AG20443 (cell line): ENCODE measurements around the gene CLSTN1.

Source experiments
- DNase-seq: peaks from one replicate; pipeline ENCODE4 v3.0.0; 2012; ENCODE audit warnings: low spot score, mixed read lengths

The CLSTN1 gene

DNA sequence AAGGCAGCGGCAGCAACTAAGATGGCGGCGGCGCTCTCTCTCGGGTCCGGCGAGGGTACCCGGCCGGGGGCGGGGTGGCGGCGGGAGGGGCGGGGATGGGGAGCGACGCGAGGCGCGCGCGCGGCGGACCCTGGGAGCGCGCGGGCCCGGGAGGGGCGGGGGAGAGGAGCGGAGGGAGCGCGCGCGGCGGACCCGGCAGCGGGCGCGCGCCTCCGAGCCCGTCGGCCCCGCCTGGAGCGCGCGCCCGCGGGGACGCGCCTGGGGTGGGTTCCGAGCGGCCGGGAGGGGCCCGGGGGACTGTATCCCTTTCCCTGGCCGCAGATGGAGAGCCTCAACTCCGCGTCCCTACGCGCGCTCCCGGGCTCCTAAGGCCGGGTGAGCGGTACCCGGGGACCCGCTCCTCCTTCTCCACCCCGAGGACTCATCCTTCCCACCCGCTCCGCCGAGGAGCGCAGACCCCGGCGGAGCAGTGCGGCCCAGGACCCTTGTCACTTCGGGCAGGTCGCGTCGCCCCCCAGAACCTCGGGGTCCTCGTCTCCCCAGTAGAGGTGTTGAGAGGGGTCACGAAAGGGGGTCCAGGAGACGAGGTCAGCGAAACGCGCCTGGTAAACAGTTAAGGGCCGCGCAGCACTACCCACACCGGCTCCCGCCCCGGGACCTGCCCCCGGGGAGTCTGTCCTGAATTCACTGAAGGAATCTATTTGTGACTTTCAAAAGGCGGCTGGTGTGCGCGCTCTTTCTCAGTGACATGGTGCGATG is at the start of gene CLSTN1:
Gene CLSTN1 (minus strand): TSS at position 23 of the 759 bp plus-strand sequence. CDS start 232 bp downstream, outside the sequence.
- DNase-seq, result peak; percentile 99

DNA sequence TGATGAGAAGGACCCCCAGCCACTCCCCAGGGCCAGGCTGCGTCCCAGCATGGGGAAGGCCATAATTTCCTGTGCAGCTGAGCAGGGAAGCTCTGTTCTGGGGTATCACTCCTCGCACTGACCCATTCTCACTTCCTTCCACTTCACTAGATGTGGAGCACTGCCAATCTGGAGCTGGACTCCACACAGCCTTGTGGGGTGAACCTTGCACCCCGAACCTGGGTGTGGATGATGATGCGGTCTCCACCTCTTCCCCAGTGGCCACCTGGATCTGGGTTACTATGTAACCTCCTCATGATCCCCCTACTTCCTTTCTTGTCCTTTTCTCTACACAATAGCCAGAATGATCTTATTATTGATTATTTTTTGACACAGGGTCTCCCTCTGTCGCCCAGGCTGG is 49.6 kb upstream of the CLSTN1 start:
- no peak for DNase-seq

- DNase-seq, result no peak
These were observed 48.8 kb upstream of the CLSTN1 start for GRCh38 chr1:9872430-9873165.

DNA sequence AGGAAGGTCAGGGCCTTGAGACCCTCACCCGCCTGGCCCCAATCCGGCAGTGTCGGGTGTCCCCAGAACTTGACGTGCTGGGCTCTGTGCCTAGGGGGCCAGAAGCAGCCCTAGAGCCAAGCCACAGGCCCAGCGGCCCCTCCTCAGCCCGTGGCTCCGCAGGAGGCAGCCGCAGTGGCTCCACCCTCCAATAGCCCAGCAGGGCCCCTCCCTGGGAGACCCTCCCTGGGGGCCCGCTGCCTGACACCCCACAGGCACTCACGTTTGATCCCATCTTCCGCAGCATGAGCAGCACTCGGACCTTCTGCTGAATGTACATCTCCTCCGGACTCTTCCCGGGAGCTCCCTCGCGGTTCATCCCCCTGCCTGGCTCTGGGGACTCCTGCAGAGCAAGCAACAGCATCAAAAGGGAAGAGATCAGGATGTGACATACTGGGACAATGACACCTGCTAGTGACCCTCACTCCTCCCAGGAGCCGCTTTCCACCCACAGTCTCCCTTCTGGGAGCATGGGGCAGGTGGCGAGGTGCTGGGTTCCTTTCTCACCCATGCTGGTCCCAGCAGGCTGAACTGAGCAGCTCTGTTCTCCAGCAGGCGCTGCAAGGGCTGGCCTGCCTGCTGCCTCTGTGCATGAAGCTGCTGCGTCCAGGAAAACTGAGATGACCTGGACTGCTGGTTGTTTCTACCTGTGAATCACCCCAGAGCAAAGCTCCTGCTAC is 48.1 kb upstream of the CLSTN1 start:
- no peak for DNase-seq

DNA sequence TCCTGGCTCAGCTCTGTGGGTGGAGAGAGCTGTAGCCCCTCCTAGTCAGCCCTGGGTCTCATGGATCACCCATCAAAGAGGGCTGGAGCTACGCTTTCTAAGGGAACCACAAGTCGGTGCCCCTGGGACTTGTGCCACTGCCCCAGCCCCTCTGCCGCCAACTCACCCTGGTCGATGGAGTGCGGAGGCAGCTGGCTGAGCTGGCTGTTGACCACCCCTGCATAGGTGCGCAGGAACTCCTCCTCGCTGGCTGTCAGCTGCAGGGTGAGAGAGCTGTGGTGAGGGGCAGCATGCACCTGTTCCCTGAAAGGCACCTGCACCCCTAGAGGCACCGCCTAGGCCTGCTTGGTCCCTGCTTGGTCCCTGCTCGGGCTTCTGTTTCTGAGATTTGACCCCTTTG is 47.3 kb upstream of the CLSTN1 start:
- DNase-seq, result no peak

DNA sequence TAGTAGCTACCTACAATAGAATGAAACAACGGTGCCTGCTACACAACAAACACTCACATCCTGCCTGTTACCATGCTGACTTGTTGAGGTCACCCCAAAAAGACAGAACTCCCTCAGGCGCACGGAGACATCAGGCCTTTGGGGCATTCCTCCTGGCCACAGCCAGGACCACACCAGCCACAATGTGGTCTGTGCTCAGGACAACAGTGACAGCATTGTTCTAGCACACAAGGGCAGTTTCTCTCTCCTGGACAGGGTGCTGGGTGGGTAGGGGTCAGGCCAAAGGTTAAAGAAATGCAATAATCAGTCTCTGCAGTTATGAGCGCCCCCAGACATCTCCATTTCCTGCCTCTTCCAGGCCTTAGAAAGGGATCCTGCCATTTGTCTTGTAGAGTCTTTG is 46.8 kb upstream of the CLSTN1 start:
- no peak for DNase-seq

- no peak for DNase-seq
These were observed 46.1 kb upstream of the CLSTN1 start for GRCh38 chr1:9869831-9870251.

DNA sequence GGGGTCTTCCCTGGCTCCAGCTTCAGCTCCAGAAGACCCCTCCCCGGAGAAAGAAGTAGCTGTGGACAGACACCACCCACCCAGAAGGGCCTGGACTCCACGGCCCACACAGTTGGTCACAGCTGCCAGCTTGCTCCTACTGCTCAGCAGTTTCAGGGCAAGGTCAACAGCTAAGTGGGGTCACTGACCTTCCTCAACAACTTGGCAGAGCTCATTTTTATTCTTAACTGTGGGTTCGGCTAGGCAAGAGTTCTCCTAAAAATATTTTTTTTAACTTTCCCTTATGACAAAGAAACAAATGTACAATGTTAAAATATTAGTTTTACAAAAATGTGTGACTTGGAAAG is 44.5 kb upstream of the CLSTN1 start:
- DNase-seq, result no peak

DNA sequence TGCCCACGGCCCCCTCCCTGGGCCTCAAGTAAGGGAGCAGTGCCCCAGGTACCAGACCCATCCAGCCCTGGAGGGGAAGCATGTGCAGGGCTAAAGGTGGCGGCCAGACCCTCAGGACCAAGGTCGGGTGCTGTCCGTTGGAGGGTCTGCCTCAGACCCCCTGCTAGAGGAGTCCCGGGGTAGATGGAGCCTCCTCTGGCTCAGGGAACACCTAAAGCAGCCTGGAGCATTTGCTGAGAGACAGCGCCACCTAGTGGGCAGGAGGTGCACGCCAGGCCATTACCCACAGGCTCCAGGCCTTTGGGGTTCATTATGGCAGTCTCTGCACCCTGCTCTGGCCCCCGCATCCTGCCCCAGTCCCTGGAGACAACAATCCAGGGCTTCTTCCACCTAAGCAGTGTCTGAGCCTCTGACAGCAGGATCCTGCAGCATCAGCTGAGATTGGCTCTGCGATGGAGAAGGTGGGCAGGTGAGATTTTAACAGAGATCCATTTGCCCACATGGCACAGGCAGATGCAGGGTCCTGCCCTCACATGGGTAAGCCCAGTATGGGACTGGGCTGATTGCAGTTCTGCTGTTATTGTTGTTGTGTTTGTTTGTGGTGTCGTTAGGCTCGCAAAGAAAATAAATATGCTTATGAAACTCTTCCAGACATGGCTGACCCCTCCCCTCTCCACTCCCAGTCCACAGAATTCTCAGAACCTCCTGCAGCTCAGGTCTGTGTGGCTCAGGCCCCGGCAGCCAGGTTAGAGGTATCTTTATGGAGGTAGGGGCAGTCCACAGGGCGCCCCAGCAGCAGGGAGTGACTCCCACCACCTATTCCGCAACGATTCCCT is 43.9 kb upstream of the CLSTN1 start:
- DNase-seq, result peak; percentile 90

DNA sequence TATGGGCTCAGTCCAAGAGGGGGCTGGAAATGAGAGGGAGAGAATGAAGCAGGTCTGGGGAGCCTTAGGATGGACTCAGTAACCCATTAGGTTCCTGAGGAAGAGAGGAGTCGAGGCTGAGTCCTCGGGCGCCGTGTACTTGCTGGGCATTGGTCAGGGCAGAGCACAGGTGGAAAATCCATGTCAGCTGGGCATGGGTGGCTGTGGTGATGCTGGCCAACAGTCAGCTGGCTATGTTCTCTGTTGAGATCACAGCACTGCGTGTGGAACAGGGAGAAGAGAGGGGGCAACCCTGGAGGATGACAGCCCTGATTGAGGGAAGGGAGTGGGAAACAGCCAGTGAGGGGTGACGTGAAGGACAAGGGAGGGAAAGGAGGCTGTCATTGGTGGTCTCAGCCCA is 43.1 kb upstream of the CLSTN1 start:
- no peak for DNase-seq

DNA sequence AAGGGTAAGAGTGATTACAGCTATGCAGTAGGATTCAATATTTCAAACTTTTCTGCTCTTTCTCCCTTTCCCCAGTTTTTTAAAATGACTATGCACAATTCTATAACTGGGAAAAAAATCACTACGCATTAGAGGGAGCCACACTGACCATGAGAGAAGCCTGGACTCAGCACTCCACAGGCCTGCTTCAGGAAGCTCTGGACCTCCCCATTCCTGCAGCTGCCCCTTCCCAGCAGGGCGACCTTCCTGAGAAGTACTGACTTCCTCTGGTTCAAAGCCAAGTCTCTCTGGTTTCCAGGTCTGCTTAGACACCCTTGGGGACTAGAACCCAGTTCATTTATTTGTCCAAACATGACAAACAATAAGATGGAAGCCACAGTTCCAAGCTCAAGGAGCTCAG is 42.0 kb upstream of the CLSTN1 start:
- no peak for DNase-seq

GRCh38 chr1:9863371-9863770 is 39.6 kb upstream of the CLSTN1 start:
- no peak for DNase-seq

- no peak for DNase-seq
These were observed 37.6 kb upstream of the CLSTN1 start for GRCh38 chr1:9861360-9861759.

DNA sequence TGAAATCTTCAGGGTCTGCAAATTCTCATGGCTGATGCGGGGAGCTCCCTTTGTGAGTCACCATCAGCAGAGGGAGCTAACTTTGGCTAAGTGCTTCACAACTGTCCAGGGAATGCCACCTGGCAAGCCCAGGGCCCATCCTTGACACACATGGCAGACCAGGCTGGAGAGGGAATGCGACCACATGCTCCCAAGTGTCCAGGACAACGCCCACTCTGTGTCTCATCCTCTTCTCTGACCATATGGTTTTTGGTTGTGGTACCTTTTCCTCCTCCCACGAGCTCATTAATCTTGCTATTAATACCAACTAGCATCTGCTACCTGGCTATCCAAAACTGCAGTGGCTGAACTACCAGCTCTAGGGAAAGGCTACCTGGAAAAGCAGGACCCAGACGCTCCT is 37.1 kb upstream of the CLSTN1 start:
- no peak for DNase-seq

GRCh38 chr1:9859281-9860014 is 35.7 kb upstream of the CLSTN1 start:
- no peak for DNase-seq

GRCh38 chr1:9858293-9859035 is 34.7 kb upstream of the CLSTN1 start:
- DNase-seq, result no peak

DNA sequence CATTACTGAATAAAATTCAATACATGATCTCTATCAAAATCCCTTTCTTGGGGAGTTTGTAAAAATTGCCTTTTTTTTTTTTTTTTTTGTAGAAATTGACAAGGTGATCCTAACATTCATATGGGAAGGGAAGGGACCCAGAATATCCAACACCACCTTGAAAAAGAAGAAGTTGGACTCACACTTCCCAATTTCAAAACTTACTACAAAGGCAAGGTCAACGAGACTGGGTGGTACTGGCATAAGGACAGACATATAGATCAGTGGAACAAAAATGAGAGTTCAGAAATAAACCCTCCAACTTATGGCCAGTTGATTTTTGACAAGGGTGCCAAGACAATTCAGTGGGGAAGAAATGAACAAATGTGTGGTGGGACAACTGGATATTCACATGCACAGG is 31.4 kb upstream of the CLSTN1 start:
- no peak for DNase-seq

DNA sequence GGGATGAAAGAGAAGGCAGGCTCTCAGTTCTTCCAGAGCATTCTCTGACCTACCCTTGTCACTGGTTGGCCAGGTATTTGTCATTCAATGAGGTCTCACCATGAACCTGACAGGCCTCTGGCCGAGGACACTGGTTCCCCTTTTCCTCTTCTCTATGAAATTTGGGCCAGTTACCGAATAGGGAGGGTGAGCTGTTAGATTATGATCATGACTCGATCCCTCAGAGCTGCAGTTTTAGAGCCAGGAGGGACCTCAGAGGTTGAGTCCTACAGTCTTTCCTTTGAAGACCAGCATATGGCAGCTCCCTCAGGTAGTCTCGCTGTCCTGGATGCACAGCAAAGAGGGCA is 29.5 kb upstream of the CLSTN1 start:
- DNase-seq, result no peak

GRCh38 chr1:9852410-9853248 is 28.9 kb upstream of the CLSTN1 start:
- peak; percentile 80 for DNase-seq

- DNase-seq, result no peak
These were observed 28.2 kb upstream of the CLSTN1 start for GRCh38 chr1:9852004-9852403.
